ENCODE measurements around the gene RDH12.
A peak's percentile ranks its signal among the peaks of the same experiment; 100 is the strongest.

Gene RDH12

GRCh38 chr14:67749341-67750084 lies 47.8 kb downstream of the RDH12 start:
- no peak for DNase-seq (ENCODE audit: low spot score)

- no peak for DNase-seq (ENCODE audit: low spot score)
Observed at GRCh38 chr14:67756496-67756895, 54.8 kb downstream of the RDH12 start.

- DNase-seq (ENCODE audit: low spot score), result no peak
Observed at GRCh38 chr14:67757175-67757574, 55.5 kb downstream of the RDH12 start.

GRCh38 chr14:67759916-67760315 lies 58.2 kb downstream of the RDH12 start:
- no peak for DNase-seq (ENCODE audit: low spot score)

- no peak for DNase-seq (ENCODE audit: low spot score)
Observed at GRCh38 chr14:67762051-67762450, 60.4 kb downstream of the RDH12 start.

GRCh38 chr14:67763158-67763822 lies 61.6 kb downstream of the RDH12 start:
- no peak for DNase-seq (ENCODE audit: low spot score)

GRCh38 chr14:67764496-67764895 lies 62.8 kb downstream of the RDH12 start:
- peak; percentile 43 for DNase-seq (ENCODE audit: low spot score)

- peak; percentile 27 for DNase-seq (ENCODE audit: low spot score)
Observed at GRCh38 chr14:67765192-67765834, 63.6 kb downstream of the RDH12 start.

GRCh38 chr14:67766035-67766680 lies 64.5 kb downstream of the RDH12 start:
- DNase-seq (ENCODE audit: low spot score), result no peak

GRCh38 chr14:67768219-67768618 lies 66.5 kb downstream of the RDH12 start:
- DNase-seq (ENCODE audit: low spot score), result no peak

GRCh38 chr14:67773844-67774377 lies 72.2 kb downstream of the RDH12 start:
- DNase-seq (ENCODE audit: low spot score), result no peak

GRCh38 chr14:67776653-67777322 lies 75.1 kb downstream of the RDH12 start:
- DNase-seq (ENCODE audit: low spot score), result no peak

GRCh38 chr14:67778792-67779191 lies 77.1 kb downstream of the RDH12 start:
- DNase-seq (ENCODE audit: low spot score), result no peak

GRCh38 chr14:67782090-67782489 lies 80.4 kb downstream of the RDH12 start:
- DNase-seq (ENCODE audit: low spot score), result no peak
